Gastroesophageal sphincter (tissue), 4 donors: Measurements from ENCODE around the gene PPP1R12C. TPM values are rescaled to one million over a fixed set of nuclear protein-coding genes. Genes with fewer than 3 reads are reported as not detected.

Experiments
- ATAC-seq: fragments of 150-250 bp; one replicate; pipeline ENCODE4 v1.9.1; 2016; ENCODE audit warnings: mild to moderate bottlenecking, moderate library complexity
- H3K27ac ChIP-seq, 4 donors: fragments of 200-600 bp; sonication (generic) in 3 of 4; 1 replicate in 3 of 4; 2 replicates in 1 of 4; pipeline ENCODE4 v1.5.1; 2016 to 2019
- H3K27me3 ChIP-seq: fragments of 200-600 bp; sonication (generic); one replicate; pipeline ENCODE4 v1.5.1; 2019
- H3K36me3 ChIP-seq, 2 donors: fragments of 200-600 bp; sonication (generic); one replicate each; pipeline ENCODE4 v1.5.1; 2019; ENCODE audit warnings: control low read depth in 1 of 2
- H3K4me1 ChIP-seq, 3 donors: fragments of 200-600 bp; sonication (generic); 1 replicate in 2 of 3; 2 replicates in 1 of 3; pipeline ENCODE4 v1.5.1; 2016 to 2019; ENCODE audit warnings: control low read depth in 2 of 3
- H3K4me3 ChIP-seq, 2 donors: fragments of 200-600 bp; sonication (generic); one replicate each; pipeline ENCODE4 v1.5.1; 2019; ENCODE audit warnings: mild to moderate bottlenecking in 1 of 2, moderate library complexity in 1 of 2
- H3K9me3 ChIP-seq, 3 donors: fragments of 200-600 bp; sonication (generic); one replicate each; pipeline ENCODE4 v1.5.1; 2017 to 2019; ENCODE audit warnings: control low read depth in 2 of 3
- CTCF ChIP-seq, 4 experiments: fragments of 200-600 bp in 2 of 4; fragments of 450-650 bp in 2 of 4; sonication (generic) in 1 of 4; IDR thresholded peaks; one replicate each; pipeline ENCODE4 v1.5.1; 2017 to 2019; ENCODE audit warnings: antibody characterized with exemption in 4 of 4, mild to moderate bottlenecking in 2 of 4, moderate library complexity in 2 of 4
- EP300 ChIP-seq: sonication (generic); formaldehyde crosslinking; IDR thresholded peaks from one replicate; pipeline ENCODE4 v1.6.1; 2017; ENCODE audit warnings: antibody characterized with exemption, mild to moderate bottlenecking
- POLR2A ChIP-seq, 2 donors: fragments of 450-650 bp; IDR thresholded peaks; one replicate each; pipeline ENCODE4 v1.6.1; 2017; ENCODE audit warnings: antibody characterized with exemption in 2 of 2, mild to moderate bottlenecking in 2 of 2, moderate library complexity in 1 of 2
- POLR2AphosphoS5 ChIP-seq: sonication (generic); formaldehyde crosslinking; IDR thresholded peaks from one replicate; pipeline ENCODE4 v1.6.1; 2017; ENCODE audit warnings: antibody characterized with exemption
- WGBS, 2 donors: methylation state at CpG; one replicate each; pipeline ENCODE4 v1.1.5; 2018; ENCODE audit warnings: low coverage in 1 of 2; 5-methylcytosine and 5-hydroxymethylcytosine counted together
- total RNA-seq, 4 donors: library from RNA; depleted of rRNA; stranded (reverse); fragments of >200 nt; gene quantifications; one replicate each; pipeline ENCODE4 v1.1.0, GENCODE V29; 2016

Gene PPP1R12C
- total RNA-seq, 4 donors from 2014 or later = 268 to 479 (median 276) TPM

- WGBS, 2 donors = 18% methylated on average over 5 of the region's 22 CpGs; no CpG with 5 or more reads in 1 of the 2 donors
- peaks cover 2% of the 10 kb centered on the region for H3K27me3 ChIP-seq
- no peak for ATAC-seq
- TF ChIP-seq EP300 = no peak
- TF ChIP-seq POLR2AphosphoS5 = no peak
- no peak for TF ChIP-seq CTCF (IDR thresholded peaks at IDR 0.05)
- no peak for TF ChIP-seq POLR2A (IDR thresholded peaks at IDR 0.05)
- peak overlapping the region; percentile 36 to 79 for H3K4me3 ChIP-seq
- H3K27ac ChIP-seq = peak overlapping the region in 3 of 4 donors; percentile 96 to 98 (median 98)
- no peaks in the 10 kb centered on the region for H3K9me3 ChIP-seq
- H3K4me1 ChIP-seq = peaks cover 0 to 40% (median 28%) of the 10 kb centered on the region in 3 donors
- H3K36me3 ChIP-seq = no peaks in the 10 kb centered on the region
Observed at GRCh38 chr19:55118401-55118991, 1.1 kb upstream of the PPP1R12C start.

GRCh38 chr19:55117663-55118391 lies 390 bp upstream of the PPP1R12C start:
- peak; percentile 94 for ATAC-seq
- TF ChIP-seq POLR2AphosphoS5 = peak; percentile 79
- peak in 1 of 2 donors; percentile 12 for TF ChIP-seq POLR2A (IDR thresholded peaks at IDR 0.05)
- no peak for TF ChIP-seq EP300
- TF ChIP-seq CTCF (IDR thresholded peaks at IDR 0.05) = peak in 2 of 4 experiments; percentile 6 to 25
- Histone ChIP-seq H3K9me3 (no peaks in the 10 kb centered on the region), H3K27ac (peak overlapping the region; percentile 30 to 98 (median 97)), H3K27me3 (no peaks in the 10 kb centered on the region), H3K4me1 (peaks cover 0 to 46% (median 34%) of the 10 kb centered on the region in 3 donors), H3K36me3 (no peaks in the 10 kb centered on the region), H3K4me3 (peak overlapping the region; percentile 36 to 79)
- WGBS, 2 donors = 1% methylated on average over 16 to 18 of the region's 44 CpGs

- 0% methylated on average over 14 to 22 of the region's 25 CpGs for WGBS, 2 donors
- ATAC-seq = peak; percentile 28
- Histone ChIP-seq H3K4me1 (peaks cover 0 to 61% (median 45%) of the 10 kb centered on the region in 3 donors), H3K36me3 (peaks cover 0 to 8% of the 10 kb centered on the region in 2 donors), H3K4me3 (peak overlapping the region; percentile 64 to 79), H3K27ac (peak overlapping the region; percentile 90 to 98 (median 97)), H3K9me3 (no peaks in the 10 kb centered on the region), H3K27me3 (no peaks in the 10 kb centered on the region)
- TF ChIP-seq POLR2AphosphoS5 = peak; percentile 38
- peak; percentile 42 to 52 for TF ChIP-seq POLR2A (IDR thresholded peaks at IDR 0.05)
- TF ChIP-seq CTCF (IDR thresholded peaks at IDR 0.05) = no peak
- no peak for TF ChIP-seq EP300
Observed at GRCh38 chr19:55116232-55116858, 1.1 kb downstream of the PPP1R12C start.

GRCh38 chr19:55115446-55116065 lies 1.9 kb downstream of the PPP1R12C start:
- Histone ChIP-seq H3K4me1 (peaks cover 0 to 69% (median 45%) of the 10 kb centered on the region in 3 donors), H3K9me3 (no peaks in the 10 kb centered on the region), H3K27ac (peak overlapping the region; percentile 90 to 98 (median 97)), H3K36me3 (peaks cover 0 to 9% of the 10 kb centered on the region in 2 donors), H3K27me3 (no peaks in the 10 kb centered on the region), H3K4me3 (peak overlapping the region; percentile 64 to 79)
- peak; percentile 40 for TF ChIP-seq POLR2AphosphoS5
- TF ChIP-seq EP300 = no peak
- 0 to 18% methylated on average over 1 to 12 of the region's 13 CpGs for WGBS, 2 donors
- ATAC-seq = no peak
